Measurements from ENCODE around the gene FGF6.

GRCh38 chr12:4434301-4434700 lies 11.3 kb downstream of the FGF6 start:
- no peak for TF ChIP-seq CTCF (optimal IDR thresholded peaks at IDR 0.05 in 1 of 3, IDR thresholded peaks at IDR 0.05 in 1 of 3, conservative IDR thresholded peaks at IDR 0.05 in 1 of 3; ENCODE audit: extremely low read depth in 1 of 3, insufficient read depth in 2 of 3, low read length in 3 of 3)
- TF ChIP-seq EZH2 (IDR thresholded peaks at IDR 0.05; ENCODE audit: low read length), result no peak
